PFSK-1 (cell line): Measurements from ENCODE around the gene MRPS15.

Experiments
- POLR2AphosphoS5 ChIP-seq: IDR thresholded peaks from 2 replicates; pipeline ENCODE4 v1.6.1; 2012; ENCODE audit warnings: low read depth, mild to moderate bottlenecking, control low read depth, low read length, moderate library complexity
- TAF1 ChIP-seq: IDR thresholded peaks from 2 replicates; pipeline ENCODE4 v1.6.1; 2012; ENCODE audit warnings: low read length, control low read depth, borderline replicate concordance; ENCODE audit not compliant: insufficient read depth

DNA sequence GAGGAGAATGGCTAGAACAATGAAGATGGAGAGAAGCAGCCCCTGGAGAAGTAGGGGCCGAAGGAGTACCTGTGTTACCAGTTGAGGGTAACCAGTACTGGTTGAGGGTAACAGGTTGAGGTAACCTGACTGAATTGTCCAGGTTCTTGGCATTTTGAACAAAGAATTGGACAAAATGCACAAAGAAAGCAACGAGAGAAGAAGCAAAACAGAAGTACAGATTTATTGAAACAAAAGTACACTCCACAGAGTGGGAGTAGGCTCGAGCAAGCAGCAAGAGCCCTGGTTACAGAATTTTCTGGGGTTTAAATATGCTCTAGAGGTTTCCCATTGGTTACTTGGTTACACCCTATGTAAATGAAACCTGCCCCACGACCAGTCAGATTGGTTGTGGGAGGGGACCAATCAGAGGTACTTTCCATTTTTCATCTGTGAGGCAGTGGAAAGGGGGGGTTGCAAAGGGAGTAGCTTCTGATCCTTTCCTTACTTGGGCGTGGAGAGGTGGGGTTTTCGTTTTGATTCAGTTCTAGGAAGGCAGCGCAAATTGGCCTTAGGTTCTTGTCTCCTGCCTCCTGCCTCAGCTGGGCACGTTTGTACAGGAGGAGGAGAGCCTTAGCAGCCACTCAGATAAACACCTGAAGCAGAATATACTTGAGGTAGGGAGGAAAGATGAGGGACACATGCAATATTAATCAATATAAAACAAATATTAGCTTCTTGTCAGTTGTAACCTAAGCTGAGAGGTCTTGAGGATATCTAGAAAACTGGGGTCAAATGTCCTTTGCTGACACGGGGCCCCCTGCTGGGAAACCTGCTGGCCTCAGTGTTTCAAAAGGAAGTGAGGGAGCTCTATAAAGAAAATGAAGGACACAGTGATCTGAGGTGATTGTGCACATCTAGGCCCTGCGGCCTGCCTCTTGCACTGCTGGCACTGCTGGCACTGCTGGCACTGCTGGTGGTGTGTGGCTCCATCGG is 52.2 kb downstream of the MRPS15 start:
- TF ChIP-seq POLR2AphosphoS5 = no peak
- no peak for TF ChIP-seq TAF1
